Neuron (in vitro differentiated cells): ENCODE results near the gene SCN10A.

Experiments used
- H2AFZ ChIP-seq: one replicate; pipeline ENCODE4 v1.6.1; 2013; ENCODE audit warnings: low read depth, mild to moderate bottlenecking, inconsistent platforms, low read length, moderate library complexity
- H3K27me3 ChIP-seq: one replicate; pipeline ENCODE4 v1.6.1; 2013; ENCODE audit warnings: low read length; ENCODE audit not compliant: insufficient read depth
- H3K36me3 ChIP-seq: one replicate; pipeline ENCODE4 v1.6.1; 2013; ENCODE audit warnings: low read length; ENCODE audit not compliant: insufficient read depth
- H3K4me1 ChIP-seq: one replicate; pipeline ENCODE4 v1.6.1; 2013; ENCODE audit warnings: low read length; ENCODE audit not compliant: insufficient read depth
- H3K4me3 ChIP-seq: 2 replicates; pipeline ENCODE4 v1.5.1; 2013; ENCODE audit warnings: mild to moderate bottlenecking, low read length, moderate library complexity
- H3K9me3 ChIP-seq: one replicate; pipeline ENCODE4 v1.6.1; 2013; ENCODE audit warnings: low read length

The SCN10A gene

GRCh38 chr3:38698061-38698460, 118.0 kb downstream of the SCN10A start:
- Histone ChIP-seq H3K36me3 (no peaks in the 10 kb centered on the region), H3K4me1 (no peaks in the 10 kb centered on the region), H3K27me3 (no peaks in the 10 kb centered on the region), H3K4me3 (no peak overlapping the region), H2AFZ (no peak overlapping the region), H3K9me3 (no peaks in the 10 kb centered on the region)

- Histone ChIP-seq H3K4me3 (no peak overlapping the region), H2AFZ (no peak overlapping the region), H3K36me3 (no peaks in the 10 kb centered on the region), H3K27me3 (no peaks in the 10 kb centered on the region), H3K9me3 (no peaks in the 10 kb centered on the region), H3K4me1 (no peaks in the 10 kb centered on the region)
These were observed 120.0 kb downstream of the SCN10A start for GRCh38 chr3:38696034-38696433.

- Histone ChIP-seq H3K9me3 (no peaks in the 10 kb centered on the region), H3K4me3 (no peak overlapping the region), H3K27me3 (no peaks in the 10 kb centered on the region), H2AFZ (no peak overlapping the region), H3K4me1 (no peaks in the 10 kb centered on the region), H3K36me3 (no peaks in the 10 kb centered on the region)
These were observed 125.8 kb downstream of the SCN10A start for GRCh38 chr3:38690185-38690584.

DNA sequence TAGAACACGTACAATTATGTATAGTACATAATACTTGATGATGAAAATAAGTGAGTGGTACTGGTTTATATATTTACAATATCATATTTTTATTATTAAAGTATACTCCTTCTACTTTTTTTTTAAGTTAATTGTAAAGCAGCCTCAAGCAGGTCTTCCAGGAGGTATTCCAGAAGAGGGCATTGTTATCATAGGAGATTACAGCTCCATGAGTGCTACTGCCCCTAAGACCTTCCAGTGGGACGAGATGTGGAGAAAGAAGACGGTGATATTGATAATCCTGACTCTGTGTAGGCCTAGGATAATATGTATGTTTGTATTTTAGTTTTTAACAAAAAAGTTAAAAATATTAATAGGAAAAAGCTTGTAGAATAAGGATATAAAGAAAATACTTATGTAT, 126.2 kb downstream of the SCN10A start:
- no peaks in the 10 kb centered on the region for H3K9me3 ChIP-seq
- H3K4me3 ChIP-seq: no peak overlapping the region
- H2AFZ ChIP-seq: no peak overlapping the region
- no peaks in the 10 kb centered on the region for H3K27me3 ChIP-seq
- H3K4me1 ChIP-seq: no peaks in the 10 kb centered on the region
- H3K36me3 ChIP-seq: no peaks in the 10 kb centered on the region

DNA sequence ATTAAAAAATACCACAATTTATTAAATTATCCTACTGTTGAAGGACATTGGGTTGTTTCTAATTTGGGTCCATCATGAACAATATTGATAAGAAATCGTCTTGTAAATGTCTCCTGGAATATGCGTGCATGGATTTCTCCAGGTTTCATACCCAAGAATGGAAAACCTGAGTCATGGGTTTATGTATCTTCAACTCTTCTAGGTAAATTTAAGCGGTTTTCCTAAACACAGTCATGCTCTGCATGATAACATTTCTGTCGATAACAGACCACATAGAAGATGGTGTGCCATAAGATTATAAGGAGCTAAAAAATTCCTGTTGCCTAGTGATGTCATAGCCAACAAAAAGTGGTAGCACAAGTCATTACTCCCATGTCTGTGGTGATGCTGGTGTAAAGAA, 126.7 kb downstream of the SCN10A start:
- H3K4me3 ChIP-seq: no peak overlapping the region
- H2AFZ ChIP-seq: no peak overlapping the region
- H3K9me3 ChIP-seq: no peaks in the 10 kb centered on the region
- H3K27me3 ChIP-seq: no peaks in the 10 kb centered on the region
- no peaks in the 10 kb centered on the region for H3K36me3 ChIP-seq
- no peaks in the 10 kb centered on the region for H3K4me1 ChIP-seq

GRCh38 chr3:38687321-38687720, 128.7 kb downstream of the SCN10A start:
- peaks cover 5% of the 10 kb centered on the region for H3K27me3 ChIP-seq
- no peaks in the 10 kb centered on the region for H3K4me1 ChIP-seq
- H3K4me3 ChIP-seq: no peak overlapping the region
- H2AFZ ChIP-seq: no peak overlapping the region
- H3K36me3 ChIP-seq: no peaks in the 10 kb centered on the region
- H3K9me3 ChIP-seq: no peaks in the 10 kb centered on the region

DNA sequence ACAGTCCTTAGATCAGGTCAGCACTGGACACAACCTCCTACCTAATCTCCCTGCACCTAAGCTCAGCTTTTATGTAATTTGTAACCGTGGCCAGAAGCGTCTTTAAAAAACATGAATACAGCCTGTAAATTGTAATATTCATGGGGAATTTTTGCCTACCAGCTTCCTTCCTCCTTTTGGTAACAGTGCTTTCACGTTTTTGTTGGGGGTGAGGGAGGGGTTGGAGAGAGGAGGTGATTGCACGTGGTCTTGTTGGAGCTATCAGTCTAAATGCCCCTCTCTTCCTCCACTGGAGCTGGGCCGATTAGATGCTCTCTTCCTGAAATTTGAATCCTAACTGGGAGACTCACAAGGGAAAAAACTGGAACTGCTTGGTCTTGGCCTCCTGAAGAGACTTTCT, 131.5 kb downstream of the SCN10A start:
- H3K9me3 ChIP-seq: no peaks in the 10 kb centered on the region
- peaks cover 5% of the 10 kb centered on the region for H3K27me3 ChIP-seq

DNA sequence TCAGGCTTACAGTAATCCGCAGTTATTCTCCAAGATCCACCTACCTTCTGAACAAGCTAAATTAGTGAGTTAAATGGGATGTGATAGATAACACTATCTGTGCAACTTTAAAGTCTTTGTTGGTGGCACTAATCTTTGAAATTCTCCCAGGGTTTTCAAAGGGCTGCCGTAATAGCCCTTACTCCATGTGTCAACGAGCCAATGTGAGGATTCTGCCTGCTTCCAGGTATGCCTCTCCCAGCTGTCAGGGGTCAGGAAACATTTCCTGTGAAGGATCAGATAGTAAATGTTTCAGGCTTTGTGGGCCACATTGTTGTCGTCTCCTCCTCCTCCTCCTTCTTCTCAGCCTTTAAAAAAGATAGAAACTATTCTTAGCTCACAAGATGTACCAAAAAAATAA, 146.3 kb downstream of the SCN10A start:
- H3K4me1 ChIP-seq: no peaks in the 10 kb centered on the region
- no peak overlapping the region for H2AFZ ChIP-seq
- H3K9me3 ChIP-seq: no peaks in the 10 kb centered on the region
- no peak overlapping the region for H3K4me3 ChIP-seq
- no peaks in the 10 kb centered on the region for H3K36me3 ChIP-seq
- no peaks in the 10 kb centered on the region for H3K27me3 ChIP-seq

More for the DNA sequence above, 131.5 kb downstream of the SCN10A start:
- Histone ChIP-seq H3K4me3 (no peak overlapping the region), H3K36me3 (no peaks in the 10 kb centered on the region), H3K4me1 (no peaks in the 10 kb centered on the region), H2AFZ (no peak overlapping the region)

- no peak overlapping the region for H3K4me3 ChIP-seq
- H3K36me3 ChIP-seq: no peaks in the 10 kb centered on the region
- no peak overlapping the region for H2AFZ ChIP-seq
These were observed 153.5 kb downstream of the SCN10A start for GRCh38 chr3:38662544-38662943.

DNA sequence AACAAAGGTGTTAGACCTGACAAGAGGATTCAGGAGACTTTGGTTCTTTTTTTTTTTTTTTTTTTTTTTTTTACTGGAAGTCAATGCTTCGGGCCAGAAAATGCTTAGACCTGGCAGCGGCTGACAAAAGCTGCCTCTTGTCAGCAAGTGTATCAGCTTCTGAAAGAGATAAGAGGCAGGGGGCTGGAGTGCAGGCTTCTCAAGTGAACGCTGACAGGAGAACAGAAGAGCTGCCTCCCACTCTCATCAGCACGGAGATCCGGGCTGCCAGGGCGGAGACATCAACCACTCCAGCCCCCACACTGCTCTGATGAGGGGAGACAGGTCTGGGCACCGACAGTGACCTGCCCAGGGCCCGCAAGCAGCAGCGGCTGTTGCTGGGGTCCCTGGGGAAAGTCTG, 157.2 kb downstream of the SCN10A start:
- Histone ChIP-seq H2AFZ (no peak overlapping the region), H3K36me3 (no peaks in the 10 kb centered on the region), H3K4me1 (no peaks in the 10 kb centered on the region), H3K9me3 (no peaks in the 10 kb centered on the region), H3K27me3 (peaks cover 9% of the 10 kb centered on the region), H3K4me3 (no peak overlapping the region)

More at GRCh38 chr3:38662544-38662943, 153.5 kb downstream of the SCN10A start:
- Histone ChIP-seq H3K4me1 (no peaks in the 10 kb centered on the region), H3K27me3 (peaks cover 5% of the 10 kb centered on the region), H3K9me3 (no peaks in the 10 kb centered on the region)

DNA sequence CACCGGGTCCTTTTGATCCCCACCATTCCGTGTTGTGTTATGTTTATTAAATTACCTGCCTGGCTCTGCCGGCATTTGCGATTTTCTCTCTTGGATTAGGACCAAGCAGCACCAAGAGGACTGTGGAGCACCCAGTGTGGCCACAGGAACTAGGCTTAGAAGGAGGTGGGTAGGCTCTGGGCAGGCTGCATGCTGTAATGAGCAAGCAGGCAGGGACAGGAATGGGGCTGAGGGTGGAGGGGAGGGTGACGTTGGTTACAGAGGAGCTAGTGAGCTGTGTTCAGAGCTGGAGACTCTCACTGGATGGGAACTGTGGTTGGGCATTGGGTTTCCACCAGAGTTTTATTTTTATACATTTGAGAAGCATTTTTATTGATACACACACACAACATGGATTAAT, 158.6 kb downstream of the SCN10A start:
- Histone ChIP-seq H3K4me1 (no peaks in the 10 kb centered on the region), H3K9me3 (no peaks in the 10 kb centered on the region), H3K4me3 (no peak overlapping the region), H3K27me3 (peaks cover 17% of the 10 kb centered on the region), H3K36me3 (no peaks in the 10 kb centered on the region), H2AFZ (no peak overlapping the region)

DNA sequence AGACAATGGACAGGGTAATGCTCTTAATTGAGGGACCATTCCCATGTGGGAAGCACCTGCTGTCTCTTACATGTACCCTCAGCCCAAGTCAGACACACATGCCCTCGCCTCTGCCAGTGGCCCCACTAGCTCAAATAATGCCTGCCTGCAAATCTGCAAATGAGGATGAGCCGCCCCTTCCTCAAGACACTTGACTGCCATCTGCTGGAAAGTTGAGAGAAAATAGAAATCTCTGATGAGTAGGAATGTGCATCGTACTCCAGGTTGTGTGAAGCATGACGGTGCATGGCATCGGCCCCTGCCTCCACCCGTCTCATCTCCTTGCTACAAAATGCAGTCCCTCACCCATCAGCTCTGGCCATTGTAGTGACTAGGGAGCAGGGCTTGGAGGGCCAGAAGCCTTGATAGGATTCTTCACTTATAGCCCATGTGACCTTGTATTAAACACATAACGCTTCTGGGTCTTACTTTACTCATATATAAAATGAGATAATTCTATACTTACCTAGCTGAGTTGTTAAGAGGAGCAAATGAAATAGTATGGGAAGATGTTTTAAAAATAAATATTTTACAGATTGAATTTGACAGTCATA, 160.2 kb downstream of the SCN10A start:
- H3K27me3 ChIP-seq: peaks cover 19% of the 10 kb centered on the region
- no peaks in the 10 kb centered on the region for H3K4me1 ChIP-seq
- no peaks in the 10 kb centered on the region for H3K36me3 ChIP-seq
- H2AFZ ChIP-seq: no peak overlapping the region
- H3K4me3 ChIP-seq: no peak overlapping the region
- no peaks in the 10 kb centered on the region for H3K9me3 ChIP-seq

DNA sequence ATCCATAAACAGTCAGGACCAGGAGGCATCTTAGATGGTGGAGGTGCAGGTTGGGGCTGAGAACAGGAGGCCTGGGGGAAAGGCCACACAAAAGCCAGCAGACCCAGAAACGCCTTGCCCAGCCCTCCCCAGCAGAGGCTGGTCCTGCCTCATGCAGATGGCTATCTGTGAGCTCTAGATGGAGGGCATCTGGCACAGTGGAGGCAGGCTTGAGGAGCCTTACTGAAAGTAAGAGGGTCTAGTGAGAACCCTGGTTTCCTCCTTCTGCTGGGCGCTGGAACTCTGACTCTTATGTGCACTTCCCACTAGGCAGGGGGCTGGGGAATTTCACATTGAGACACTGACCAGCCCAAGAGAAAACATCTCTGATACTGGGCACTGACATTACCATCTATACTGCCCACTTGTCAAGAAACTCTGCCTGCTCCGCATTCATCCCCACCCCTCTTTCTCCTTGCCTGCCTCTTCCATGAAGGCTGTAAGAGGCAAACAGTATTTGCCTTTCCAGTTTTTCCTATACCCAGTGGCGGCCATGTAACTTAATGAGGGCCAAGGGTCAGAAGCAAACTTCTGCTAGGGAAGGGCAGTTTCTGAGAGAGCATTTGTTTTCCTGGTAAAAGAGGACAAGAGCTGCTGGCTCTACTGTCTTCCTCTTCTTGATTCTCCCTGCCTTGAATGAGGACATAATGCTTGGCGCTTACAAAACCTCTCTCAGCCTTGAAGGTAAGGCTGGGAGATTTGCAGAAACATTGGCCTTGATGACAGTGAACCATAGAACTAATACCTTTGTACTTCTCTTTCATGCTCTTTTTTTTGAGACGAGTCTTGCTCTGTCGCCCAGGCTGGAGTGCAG, 162.1 kb downstream of the SCN10A start:
- H3K27me3 ChIP-seq: peaks cover 29% of the 10 kb centered on the region
- no peaks in the 10 kb centered on the region for H3K36me3 ChIP-seq
- H3K4me3 ChIP-seq: no peak overlapping the region
- H3K4me1 ChIP-seq: peaks cover 2% of the 10 kb centered on the region
- H2AFZ ChIP-seq: no peak overlapping the region
- H3K9me3 ChIP-seq: no peaks in the 10 kb centered on the region
